LNCaP clone FGC (cell line): ENCODE results near the gene TOMM40.
"Not testable (repeated sequence)": the region's sequence is repeated elsewhere in the genome, so short reads cannot be mapped to it uniquely, and the experiment has no call there.

Experiments used
- DNase-seq: peaks from one replicate; pipeline ENCODE4 v3.0.0-alpha.2; 2011; ENCODE audit warnings: low read depth
- H3K4me3 ChIP-seq: 2 replicates; pipeline ENCODE4 v1.5.1; 2011; ENCODE audit warnings: mild to moderate bottlenecking, low read depth, low read length, control low read depth
- TF ChIP-seq, protein P1 (sequence below): IDR thresholded peaks from 2 replicates; pipeline ENCODE4 v1.5.1; 2012; ENCODE audit warnings: mild to moderate bottlenecking; ENCODE audit not compliant: control insufficient read depth, insufficient read depth; ENCODE audit errors: extremely low read depth

Gene TOMM40

DNA sequence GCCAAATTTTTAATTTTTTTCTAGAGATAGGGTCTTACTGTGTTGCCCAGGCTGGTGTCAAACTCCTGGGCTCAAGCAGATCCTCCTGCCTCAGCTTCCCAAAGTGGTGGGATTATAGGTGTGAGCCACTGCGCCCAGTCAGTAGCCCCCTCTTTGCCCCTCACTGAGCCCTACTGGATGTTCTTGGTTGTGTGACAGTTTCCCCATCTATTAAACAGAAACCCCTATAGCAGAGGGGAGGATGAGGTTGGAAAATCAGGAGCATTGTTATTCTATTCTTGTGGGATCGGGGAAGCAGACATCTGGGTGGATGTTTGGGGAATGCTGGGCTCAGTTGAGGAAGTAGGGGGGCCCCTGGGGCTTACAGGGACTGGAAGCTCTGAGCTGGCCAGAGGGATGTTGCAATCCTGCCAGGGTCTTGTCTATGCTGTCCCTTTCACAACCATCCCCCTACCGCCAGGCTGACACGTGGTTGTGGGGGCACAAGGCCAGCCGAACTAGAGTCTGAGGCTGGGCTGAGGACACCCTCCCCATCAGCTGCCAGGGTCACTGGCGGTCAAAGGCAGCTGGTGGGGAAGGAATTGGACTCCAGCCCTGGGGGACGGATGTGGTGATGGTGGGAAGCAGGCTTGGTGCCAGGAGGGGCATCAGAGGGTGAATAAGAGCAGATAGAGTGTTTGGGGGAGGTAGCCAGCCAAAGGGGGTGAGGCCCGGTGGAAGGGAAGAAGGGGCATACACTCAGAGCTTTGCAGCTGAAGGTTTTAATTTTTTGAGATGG is 34.2 kb downstream of the TOMM40 start:
- TF ChIP-seq, protein P1, sequence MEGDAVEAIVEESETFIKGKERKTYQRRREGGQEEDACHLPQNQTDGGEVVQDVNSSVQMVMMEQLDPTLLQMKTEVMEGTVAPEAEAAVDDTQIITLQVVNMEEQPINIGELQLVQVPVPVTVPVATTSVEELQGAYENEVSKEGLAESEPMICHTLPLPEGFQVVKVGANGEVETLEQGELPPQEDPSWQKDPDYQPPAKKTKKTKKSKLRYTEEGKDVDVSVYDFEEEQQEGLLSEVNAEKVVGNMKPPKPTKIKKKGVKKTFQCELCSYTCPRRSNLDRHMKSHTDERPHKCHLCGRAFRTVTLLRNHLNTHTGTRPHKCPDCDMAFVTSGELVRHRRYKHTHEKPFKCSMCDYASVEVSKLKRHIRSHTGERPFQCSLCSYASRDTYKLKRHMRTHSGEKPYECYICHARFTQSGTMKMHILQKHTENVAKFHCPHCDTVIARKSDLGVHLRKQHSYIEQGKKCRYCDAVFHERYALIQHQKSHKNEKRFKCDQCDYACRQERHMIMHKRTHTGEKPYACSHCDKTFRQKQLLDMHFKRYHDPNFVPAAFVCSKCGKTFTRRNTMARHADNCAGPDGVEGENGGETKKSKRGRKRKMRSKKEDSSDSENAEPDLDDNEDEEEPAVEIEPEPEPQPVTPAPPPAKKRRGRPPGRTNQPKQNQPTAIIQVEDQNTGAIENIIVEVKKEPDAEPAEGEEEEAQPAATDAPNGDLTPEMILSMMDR = no peak
- DNase-seq = no peak
- H3K4me3 ChIP-seq = no peak overlapping the region

DNA sequence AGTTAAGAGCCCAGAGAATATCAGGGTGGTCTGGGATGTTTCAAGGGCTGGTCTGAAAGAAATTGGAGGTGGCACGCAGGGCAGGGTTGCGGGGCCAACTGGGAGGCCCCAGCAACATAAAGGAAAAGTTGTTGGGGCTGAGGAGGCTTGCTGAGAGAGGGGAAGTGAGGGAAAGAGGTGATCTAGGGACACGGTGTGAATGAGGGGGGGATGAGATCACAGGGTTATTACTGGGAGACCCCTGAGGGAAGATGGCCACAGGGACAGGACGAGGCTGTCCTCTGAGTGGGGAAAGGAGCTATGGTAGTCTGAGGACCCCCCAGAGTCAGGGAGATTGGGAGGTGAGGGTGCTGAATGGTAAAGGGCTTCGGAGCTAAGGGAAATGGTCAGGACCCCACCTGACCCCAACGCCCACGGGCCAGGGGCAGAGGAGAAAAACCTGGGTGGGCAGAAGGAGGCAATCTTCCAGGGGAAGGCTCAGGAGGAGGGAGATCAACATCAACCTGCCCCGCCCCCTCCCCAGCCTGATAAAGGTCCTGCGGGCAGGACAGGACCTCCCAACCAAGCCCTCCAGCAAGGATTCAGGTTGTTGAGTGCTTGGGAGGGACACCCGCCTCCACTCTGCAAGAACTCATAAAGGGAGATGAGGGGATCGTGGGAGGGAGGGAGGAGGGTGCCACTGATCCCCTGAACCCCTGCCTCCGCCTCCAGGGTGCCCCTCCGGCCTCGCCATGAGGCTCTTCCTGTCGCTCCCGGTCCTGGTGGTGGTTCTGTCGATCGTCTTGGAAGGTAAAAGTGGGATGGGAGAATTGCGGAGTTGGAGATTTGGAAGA is 35.4 kb downstream of the TOMM40 start:
- not testable (repeated sequence) for H3K4me3 ChIP-seq, DNase-seq

DNA sequence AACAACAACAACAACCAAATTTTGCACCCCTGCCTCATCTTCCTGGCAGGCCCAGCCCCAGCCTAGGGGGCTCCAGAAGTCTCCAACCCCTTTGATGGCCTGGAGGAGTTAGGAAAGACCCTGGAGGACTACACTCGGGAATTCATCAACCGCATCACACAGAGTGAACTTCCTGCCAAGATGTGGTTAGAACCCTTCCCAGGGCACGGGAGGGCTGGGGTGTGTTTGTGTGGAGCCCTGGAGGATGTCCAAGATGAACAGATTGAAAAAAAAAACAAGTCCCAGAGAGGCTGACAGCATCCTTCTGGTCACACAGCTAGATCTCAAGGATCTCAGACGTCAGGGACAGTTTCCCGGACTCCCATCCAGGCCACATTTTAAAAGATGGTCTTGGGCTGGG is 36.7 kb downstream of the TOMM40 start:
- no peak overlapping the region for H3K4me3 ChIP-seq
- TF ChIP-seq, protein P1 = no peak
- no peak for DNase-seq

DNA sequence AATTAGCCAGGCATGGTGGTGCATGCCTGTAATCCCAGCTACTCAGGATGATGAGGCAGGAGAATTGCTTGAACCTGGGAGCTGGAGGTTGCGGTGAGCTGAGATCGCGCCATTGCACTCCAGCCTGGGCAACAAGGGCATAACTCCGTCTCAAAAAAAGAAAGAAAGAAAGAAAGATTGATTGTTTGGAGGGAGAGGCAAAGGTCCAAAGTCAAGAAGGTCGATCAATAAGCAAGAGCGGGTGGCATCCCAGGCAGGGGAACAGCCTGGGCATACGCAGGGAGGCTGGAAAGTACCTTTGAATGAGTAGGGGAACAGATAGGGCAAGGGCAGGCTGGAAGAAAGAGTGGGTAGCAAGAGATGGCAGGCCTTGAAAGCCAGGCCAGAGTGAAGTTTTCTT is 39.0 kb downstream of the TOMM40 start:
- TF ChIP-seq, protein P1 = no peak
- no peak overlapping the region for H3K4me3 ChIP-seq
- DNase-seq = no peak

DNA sequence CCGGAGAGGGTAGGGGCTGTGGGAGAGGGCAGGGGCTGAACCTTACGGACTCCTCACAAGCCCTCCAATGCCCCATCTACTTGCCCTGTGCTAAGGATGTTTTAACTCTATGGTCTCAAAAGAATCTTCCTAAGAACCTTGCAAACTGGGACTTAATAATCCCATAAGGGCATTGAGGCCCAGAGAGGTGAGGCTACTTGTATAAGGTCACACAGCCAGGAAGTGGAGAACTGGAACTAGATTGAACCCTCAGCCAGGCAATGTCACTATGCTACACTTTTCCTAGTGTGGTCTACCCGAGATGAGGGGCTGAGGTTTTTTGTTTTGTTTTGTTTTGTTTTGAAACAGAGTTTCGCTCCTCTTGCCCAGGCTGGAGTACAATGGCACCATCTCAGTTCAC is 40.5 kb downstream of the TOMM40 start:
- H3K4me3 ChIP-seq = no peak overlapping the region
- TF ChIP-seq, protein P1 = no peak
- no peak for DNase-seq

DNA sequence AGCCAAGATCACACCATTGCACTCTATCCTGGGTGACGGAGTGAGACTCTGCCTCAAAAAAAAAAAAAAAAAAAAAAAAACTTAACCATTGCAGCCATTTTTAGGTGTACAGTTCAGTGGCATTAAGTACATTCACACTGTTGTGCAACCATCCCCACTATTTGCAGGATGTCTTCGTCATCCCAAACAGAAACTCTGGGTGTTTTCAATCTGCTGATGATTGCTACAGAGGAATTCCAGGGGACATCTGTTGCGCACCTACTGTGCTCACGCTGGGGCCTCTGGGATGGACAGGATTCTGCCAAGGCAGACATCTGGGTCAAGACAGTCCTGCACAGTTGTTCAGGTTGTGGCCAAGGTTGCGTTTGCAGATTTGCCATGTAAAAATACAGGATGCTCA is 48.6 kb downstream of the TOMM40 start:
- no peak overlapping the region for H3K4me3 ChIP-seq
- TF ChIP-seq, protein P1 = no peak
- DNase-seq = no peak

DNA sequence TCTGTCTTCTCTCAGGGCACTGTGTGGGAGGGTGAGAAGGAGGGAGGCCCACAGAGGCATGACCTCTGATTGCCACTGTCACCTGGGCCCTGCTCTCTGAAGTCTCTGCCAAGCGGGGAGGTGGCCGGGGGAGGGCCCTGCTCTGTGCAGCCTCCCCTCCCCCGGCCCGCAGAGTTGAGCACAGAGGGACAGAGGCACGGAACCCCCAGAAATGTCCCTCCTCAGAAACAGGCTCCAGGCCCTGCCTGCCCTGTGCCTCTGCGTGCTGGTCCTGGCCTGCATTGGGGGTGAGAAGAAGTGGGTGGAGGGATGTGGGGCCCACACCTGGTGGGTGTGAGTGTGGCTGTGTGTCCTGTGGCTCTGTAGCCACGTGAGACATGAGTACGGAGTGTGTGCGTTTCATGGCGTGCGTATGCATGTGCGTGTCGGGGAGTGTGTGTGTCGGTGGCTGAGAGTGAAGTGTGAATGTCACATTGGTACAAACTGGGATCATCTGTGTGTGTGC is 51.1 kb downstream of the TOMM40 start, which contains the start of gene APOC4:
Gene APOC4 (plus strand): TSS at position 171 of the 505 bp plus-strand sequence. CDS start 41 bp downstream, at position 212.
- no peak within 1 kb of the TSS for H3K4me3 ChIP-seq
- TF ChIP-seq, protein P1 = no peak
- DNase-seq = no peak
